Fibroblast of villous mesenchyme (primary cell): ENCODE results near the gene UBE2V1. TPM values are rescaled to one million over a fixed set of nuclear protein-coding genes. Genes with fewer than 3 reads are reported as not detected.
A peak's percentile ranks its signal among the peaks of the same experiment; 100 is the strongest.

Experiments
- DNase-seq: peaks from one replicate; pipeline ENCODE4 v3.0.0-alpha.2; 2010; ENCODE audit warnings: low read depth
- H3K4me3 ChIP-seq: 2 replicates; pipeline ENCODE4 v1.5.1; 2011; ENCODE audit warnings: low read depth, mild to moderate bottlenecking, low read length
- total RNA-seq: library from RNA; depleted of rRNA; stranded (reverse); fragments of >200 nt; gene quantifications from 2 replicates; pipeline ENCODE4 v1.2.3, GENCODE V29; 2012
- TF ChIP-seq, protein P1 (sequence below): IDR thresholded peaks from 2 replicates; pipeline ENCODE4 v1.5.1; 2012; ENCODE audit warnings: low read depth, mild to moderate bottlenecking, low read length; ENCODE audit not compliant: insufficient read depth

Gene UBE2V1
- total RNA-seq, 1 donor, result 88.1 TPM

DNA sequence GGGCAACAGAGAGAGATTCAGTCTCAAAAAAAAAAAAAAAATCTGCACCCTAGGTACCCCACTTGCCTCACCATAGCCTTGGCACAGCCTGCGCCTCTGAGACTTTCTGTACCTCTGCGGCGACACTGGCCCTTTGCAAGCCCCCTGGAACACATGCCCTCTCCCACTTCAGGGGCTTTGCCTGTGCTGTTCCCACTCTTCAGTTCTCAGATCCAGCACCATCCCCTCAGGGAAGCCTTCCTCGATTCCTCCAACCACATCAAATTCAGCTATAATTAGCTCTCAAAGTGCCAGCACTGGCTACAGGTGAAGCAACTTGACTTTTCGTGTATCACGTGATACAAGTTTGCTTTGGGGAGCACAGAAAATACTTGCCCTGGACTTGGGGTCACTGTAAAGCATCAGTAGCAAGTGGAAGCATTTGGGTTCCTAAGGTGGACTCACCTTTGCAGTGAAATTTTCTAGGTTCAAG is 2.1 kb upstream of the UBE2V1 start:
- H3K4me3 ChIP-seq, result peak overlapping the region; percentile 58
- no peak for DNase-seq
- TF ChIP-seq, protein P1, sequence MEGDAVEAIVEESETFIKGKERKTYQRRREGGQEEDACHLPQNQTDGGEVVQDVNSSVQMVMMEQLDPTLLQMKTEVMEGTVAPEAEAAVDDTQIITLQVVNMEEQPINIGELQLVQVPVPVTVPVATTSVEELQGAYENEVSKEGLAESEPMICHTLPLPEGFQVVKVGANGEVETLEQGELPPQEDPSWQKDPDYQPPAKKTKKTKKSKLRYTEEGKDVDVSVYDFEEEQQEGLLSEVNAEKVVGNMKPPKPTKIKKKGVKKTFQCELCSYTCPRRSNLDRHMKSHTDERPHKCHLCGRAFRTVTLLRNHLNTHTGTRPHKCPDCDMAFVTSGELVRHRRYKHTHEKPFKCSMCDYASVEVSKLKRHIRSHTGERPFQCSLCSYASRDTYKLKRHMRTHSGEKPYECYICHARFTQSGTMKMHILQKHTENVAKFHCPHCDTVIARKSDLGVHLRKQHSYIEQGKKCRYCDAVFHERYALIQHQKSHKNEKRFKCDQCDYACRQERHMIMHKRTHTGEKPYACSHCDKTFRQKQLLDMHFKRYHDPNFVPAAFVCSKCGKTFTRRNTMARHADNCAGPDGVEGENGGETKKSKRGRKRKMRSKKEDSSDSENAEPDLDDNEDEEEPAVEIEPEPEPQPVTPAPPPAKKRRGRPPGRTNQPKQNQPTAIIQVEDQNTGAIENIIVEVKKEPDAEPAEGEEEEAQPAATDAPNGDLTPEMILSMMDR, result no peak

DNA sequence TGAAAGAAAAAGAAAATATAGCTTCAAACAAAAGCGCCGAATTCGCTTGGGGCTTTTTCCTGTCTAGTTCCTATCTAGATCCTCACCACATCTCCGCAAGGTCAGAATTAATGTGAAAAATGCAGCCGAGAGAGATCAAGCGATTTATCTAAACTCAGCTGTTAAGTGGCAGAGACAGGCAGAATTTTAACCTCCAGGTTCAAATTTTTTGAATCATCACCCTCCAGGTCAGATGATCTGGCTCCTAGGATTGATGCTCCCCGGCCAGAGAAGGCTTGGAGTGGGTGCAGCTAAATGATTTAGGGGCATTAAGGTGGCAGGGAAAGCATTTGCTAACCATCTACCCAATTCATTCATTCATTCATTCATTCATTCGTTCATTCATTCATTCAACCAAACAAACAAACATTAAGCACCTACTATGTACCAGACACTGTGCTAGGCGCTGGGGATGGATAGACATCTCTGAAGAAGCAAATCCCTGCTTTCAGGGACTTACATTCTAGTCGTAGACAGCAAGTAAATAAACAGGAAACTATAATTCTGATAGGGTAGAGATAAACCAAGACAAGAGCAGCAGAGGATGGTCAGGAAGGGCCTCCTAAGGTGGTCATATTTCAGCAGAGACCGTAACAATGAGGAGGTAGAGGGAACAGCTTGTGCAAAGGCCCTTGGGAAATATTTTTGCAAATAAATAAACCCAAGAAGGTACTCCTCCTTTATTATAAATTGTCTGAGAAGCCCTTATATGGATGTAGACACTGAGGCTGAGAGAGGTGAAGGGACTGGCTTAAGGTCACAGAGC is 672 bp upstream of the UBE2V1 start:
- DNase-seq, result no peak
- H3K4me3 ChIP-seq, result peak overlapping the region; percentile 85
- TF ChIP-seq, protein P1, result no peak

DNA sequence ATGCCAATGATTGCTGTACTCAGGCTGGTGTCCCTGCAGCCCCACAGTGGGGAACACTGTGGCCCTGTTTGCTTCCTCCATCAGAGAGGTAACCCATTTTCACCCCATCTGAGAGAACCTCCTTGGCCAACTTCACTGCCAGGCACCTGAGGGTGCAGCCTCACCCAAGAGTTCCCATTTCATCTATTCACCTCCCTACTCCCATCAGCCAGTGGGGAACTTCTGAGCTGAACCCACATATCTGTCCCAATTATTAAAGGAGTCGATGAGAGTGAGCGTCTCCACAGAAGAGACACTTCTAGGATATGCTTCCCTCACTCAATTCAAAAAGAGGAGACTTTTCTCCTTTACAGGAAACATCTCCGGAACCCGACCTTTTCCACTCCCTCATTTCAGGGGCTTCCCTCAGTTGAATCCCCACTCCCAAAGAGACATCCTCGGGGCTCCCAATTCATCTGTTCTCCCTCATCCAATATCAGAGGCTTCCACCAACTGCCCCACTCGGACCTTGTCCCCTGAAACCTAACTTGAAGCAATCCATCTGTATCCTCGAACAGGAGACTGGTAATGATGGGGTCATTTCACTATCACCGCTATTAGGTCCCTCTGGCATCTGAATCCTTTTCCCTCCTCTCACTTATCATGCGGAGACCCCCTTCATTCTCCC is 988 bp downstream of the UBE2V1 start:
- H3K4me3 ChIP-seq, result peak overlapping the region; percentile 85
- DNase-seq, result no peak
- TF ChIP-seq, protein P1, result no peak

DNA sequence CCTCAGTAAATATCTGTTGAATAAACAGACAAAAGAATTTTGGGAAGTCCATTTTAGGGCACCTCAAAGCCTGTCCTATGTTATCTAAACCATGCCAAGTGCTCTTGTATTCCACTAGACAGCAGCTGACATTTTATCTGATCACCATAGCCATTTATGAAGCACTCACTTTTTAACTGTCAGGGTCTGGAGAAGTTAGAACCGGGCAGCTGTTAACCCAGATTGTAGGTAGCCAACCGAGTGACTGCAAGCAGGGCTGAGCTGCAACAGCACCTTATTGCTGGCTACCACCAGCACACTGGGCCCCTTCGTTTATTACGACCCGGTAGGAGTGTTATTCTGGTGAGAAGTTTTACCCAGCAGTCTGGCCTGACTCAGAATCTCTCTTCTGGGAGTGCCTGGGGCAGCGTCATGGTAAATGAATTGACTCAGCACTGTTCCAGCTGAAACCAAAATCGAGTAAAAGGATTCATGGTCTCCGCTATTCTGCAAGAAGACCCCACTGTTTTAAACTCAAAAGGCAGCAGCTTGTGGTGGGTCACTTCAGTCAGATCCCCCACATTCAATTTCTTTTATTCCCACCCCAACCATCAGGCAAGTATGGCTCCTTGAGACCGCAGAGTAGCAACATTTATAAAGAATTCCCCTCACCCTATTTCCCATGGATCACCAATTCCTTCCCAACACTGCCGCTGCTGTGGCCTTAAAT is 1.7 kb downstream of the UBE2V1 start:
- peak overlapping the region; percentile 85 for H3K4me3 ChIP-seq
- peak; percentile 67 for DNase-seq
- TF ChIP-seq, protein P1, result no peak

DNA sequence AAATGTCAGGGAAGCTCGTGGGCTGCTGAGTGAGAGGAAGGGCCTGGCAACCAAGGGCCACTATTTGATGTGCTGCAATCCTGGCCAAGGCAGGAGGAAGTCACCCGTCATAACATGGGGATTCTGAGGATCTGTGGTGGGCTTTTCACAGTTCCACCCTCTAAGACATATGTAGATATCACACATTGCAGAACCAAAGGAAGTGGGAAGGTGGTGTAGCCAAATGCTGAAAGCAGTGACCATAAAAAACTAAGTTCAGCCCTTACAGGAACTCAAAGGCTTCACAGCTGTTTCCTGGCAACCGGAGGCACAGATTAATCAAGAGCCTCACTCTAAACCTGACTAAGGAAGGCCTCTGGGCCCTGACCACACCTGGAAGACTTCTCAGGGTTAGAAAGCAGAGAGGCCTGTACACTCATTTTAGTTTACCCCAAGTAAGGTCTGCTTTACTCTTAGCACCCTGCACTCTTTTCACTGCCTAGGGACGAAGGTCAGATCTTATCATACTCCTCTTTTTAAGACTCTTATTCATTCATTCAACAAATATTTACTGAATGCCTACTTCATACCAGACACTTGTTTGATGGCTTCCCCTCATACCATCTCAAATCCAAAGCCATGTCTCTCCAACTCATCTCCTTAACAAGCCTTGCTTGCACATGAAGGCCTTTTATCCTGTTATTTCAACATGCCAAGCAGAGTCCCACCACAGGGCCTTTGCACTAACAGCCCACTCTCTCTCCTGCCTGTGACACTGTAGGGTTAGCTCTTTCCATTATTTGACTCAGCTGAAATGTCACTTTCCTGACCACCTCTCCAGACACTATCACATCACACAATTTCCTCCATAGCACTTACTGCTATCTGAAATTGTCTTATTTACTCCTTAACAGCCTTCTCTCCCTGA is 2.6 kb downstream of the UBE2V1 start:
- peak; percentile 68 for DNase-seq
- TF ChIP-seq, protein P1, result no peak
- H3K4me3 ChIP-seq, result peak overlapping the region; percentile 85
